Lung (tissue), 12 donors: Measurements from ENCODE around the gene FAM180B. TPM values are rescaled to one million over a fixed set of nuclear protein-coding genes. Genes with fewer than 3 reads are reported as not detected.

Source experiments
- ATAC-seq: fragments of 200-7000 bp; cut with Tn5 transposase; one replicate; pipeline ENCODE4 v1.9.1; 2020; ENCODE audit warnings: moderate number of reproducible peaks; ENCODE audit not compliant: insufficient read depth, low FRiP score
- DNase-seq, 3 donors: peaks; one replicate each; pipeline ENCODE4 v3.0.0-alpha.2; 2013 to 2017
- H3K27ac ChIP-seq, 2 donors: one replicate each; pipeline ENCODE4 v1.5.1; 2013; ENCODE audit warnings: mild to moderate bottlenecking in 2 of 2, moderate library complexity in 2 of 2, control low read depth in 1 of 2, inconsistent platforms in 1 of 2, low read depth in 1 of 2, low read length in 1 of 2
- H3K27me3 ChIP-seq, 3 donors: one replicate each; pipeline ENCODE4 v1.5.1; 2013; ENCODE audit warnings: low read length in 2 of 3; ENCODE audit not compliant: control insufficient read depth in 3 of 3, insufficient read depth in 3 of 3
- H3K36me3 ChIP-seq, 4 donors: one replicate each; pipeline ENCODE4 v1.5.1; 2013; ENCODE audit warnings: low read length in 4 of 4, mild to moderate bottlenecking in 1 of 4, moderate library complexity in 1 of 4; ENCODE audit not compliant: control insufficient read depth in 4 of 4, insufficient read depth in 4 of 4
- H3K4me1 ChIP-seq, 5 donors: one replicate each; pipeline ENCODE4 v1.5.1; 2013; ENCODE audit warnings: low read length in 5 of 5, mild to moderate bottlenecking in 2 of 5, moderate library complexity in 1 of 5; ENCODE audit not compliant: control insufficient read depth in 5 of 5, insufficient read depth in 5 of 5
- H3K4me3 ChIP-seq: one replicate; pipeline ENCODE4 v1.5.1; 2013; ENCODE audit warnings: mild to moderate bottlenecking, control low read depth, moderate library complexity
- H3K9ac ChIP-seq, 2 donors: one replicate each; pipeline ENCODE4 v1.5.1; 2013; ENCODE audit warnings: low read length in 2 of 2, control low read depth in 1 of 2; ENCODE audit not compliant: insufficient read depth in 1 of 2
- H3K9me3 ChIP-seq, 4 donors: one replicate each; pipeline ENCODE4 v1.5.1; 2013; ENCODE audit warnings: low read length in 3 of 4, mild to moderate bottlenecking in 1 of 4, moderate library complexity in 1 of 4; ENCODE audit not compliant: control insufficient read depth in 4 of 4, insufficient read depth in 3 of 4
- CTCF ChIP-seq: IDR thresholded peaks from 2 replicates; pipeline ENCODE4 v1.5.1; 2012; ENCODE audit warnings: mild to moderate bottlenecking; ENCODE audit errors: control extremely low read depth, extremely low read depth
- WGBS, 2 donors: extraction: QIAGEN DNeasy Blood & Tissue Kit; methylation state at CpG; one replicate each; pipeline ENCODE4 v1.1.7; 2013; 5-methylcytosine and 5-hydroxymethylcytosine counted together
- polyA plus RNA-seq, 2 donors: library from polyadenylated mRNA; stranded (reverse); fragments of 200-250 nt; gene quantifications; one replicate each; pipeline ENCODE4 v1.2.1, GENCODE V29; 2013
- total RNA-seq, 2 donors: library from RNA; depleted of rRNA in 1 of 2; stranded (reverse); fragments of >200 nt in 1 of 2; gene quantifications; one replicate each; pipeline ENCODE4 v1.2.1, GENCODE V29; 2014 to 2021
- donor health status: control.
- donor health status: control.
- donor health status: Bipolar disorder and iron deficiency.
- donor health status: healthy.
- donor health status: DM: yes; HTN: yes; CAD: no.

Gene FAM180B
- total and polyA plus RNA-seq, 4 donors: 0.05 to 0.34 (median 0.10) TPM; not detected in 1

- no peak overlapping the region for H3K4me3 ChIP-seq
- H3K9ac ChIP-seq: no peak overlapping the region
- H3K9me3 ChIP-seq: peaks cover 0 to 2% (median 0%) of the 10 kb centered on the region in 4 donors
- no peaks in the 10 kb centered on the region for H3K27me3 ChIP-seq
- ATAC-seq: no peak
- DNase-seq: no peak
- 47 to 78% methylated on average over 3 of the region's 3 CpGs for WGBS, 2 donors
- H3K4me1 ChIP-seq: peaks cover 0 to 17% (median 2%) of the 10 kb centered on the region in 5 donors
- H3K27ac ChIP-seq: no peak overlapping the region
- no peak for TF ChIP-seq CTCF
- H3K36me3 ChIP-seq: peaks cover 0 to 32% (median 22%) of the 10 kb centered on the region in 4 donors
These were observed 15.7 kb upstream of the FAM180B start for GRCh38 chr11:47570651-47571356.

DNA sequence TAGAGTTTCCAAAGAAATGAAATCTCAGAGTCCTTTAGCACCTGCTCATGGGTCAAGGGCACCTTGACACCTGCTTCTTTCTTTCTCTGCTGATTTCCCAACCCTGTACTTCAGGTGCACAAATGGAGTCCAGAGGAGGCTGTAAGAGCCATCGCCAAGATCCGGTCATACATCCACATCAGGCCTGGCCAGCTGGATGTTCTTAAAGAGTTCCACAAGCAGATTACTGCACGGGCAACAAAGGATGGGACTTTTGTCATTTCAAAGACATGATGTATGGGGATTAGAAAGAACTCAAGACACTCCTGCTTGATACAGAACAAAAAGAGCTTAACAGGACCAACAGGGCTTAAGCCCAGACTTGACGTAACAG lies 15.1 kb upstream of the FAM180B start:
- no peaks in the 10 kb centered on the region for H3K27me3 ChIP-seq
- no peak overlapping the region for H3K9ac ChIP-seq
- no peak for ATAC-seq
- TF ChIP-seq CTCF: no peak
- H3K36me3 ChIP-seq: peaks cover 0 to 34% (median 22%) of the 10 kb centered on the region in 4 donors
- H3K9me3 ChIP-seq: peaks cover 0 to 2% (median 0%) of the 10 kb centered on the region in 4 donors
- no peak overlapping the region for H3K4me3 ChIP-seq
- WGBS, 2 donors: 77 to 90% methylated on average over 4 of the region's 4 CpGs
- no peak for DNase-seq
- H3K27ac ChIP-seq: no peak overlapping the region
- peaks cover 0 to 17% (median 2%) of the 10 kb centered on the region in 5 donors for H3K4me1 ChIP-seq

GRCh38 chr11:47571895-47572294 lies 14.6 kb upstream of the FAM180B start:
- ATAC-seq (no peak), DNase-seq (no peak)
- TF ChIP-seq CTCF: no peak
- Histone ChIP-seq H3K27me3 (no peaks in the 10 kb centered on the region), H3K9ac (no peak overlapping the region), H3K9me3 (peaks cover 0 to 2% (median 0%) of the 10 kb centered on the region in 4 donors), H3K36me3 (peaks cover 0 to 34% (median 22%) of the 10 kb centered on the region in 4 donors), H3K4me3 (no peak overlapping the region), H3K27ac (no peak overlapping the region), H3K4me1 (peaks cover 0 to 17% (median 0%) of the 10 kb centered on the region in 5 donors)
- 84 to 95% methylated on average over 1 of the region's 1 CpG for WGBS, 2 donors
